ENCODE results near the gene UBXN6.

- TF ChIP-seq CTCF (IDR thresholded peaks at IDR 0.05) = no peak
- TF ChIP-seq EP300 (IDR thresholded peaks at IDR 0.05) = no peak
Observed at GRCh38 chr19:4506449-4507149, 49.0 kb upstream of the UBXN6 start.
